ENCODE data around the gene ANAPC2.

Gene ANAPC2

DNA sequence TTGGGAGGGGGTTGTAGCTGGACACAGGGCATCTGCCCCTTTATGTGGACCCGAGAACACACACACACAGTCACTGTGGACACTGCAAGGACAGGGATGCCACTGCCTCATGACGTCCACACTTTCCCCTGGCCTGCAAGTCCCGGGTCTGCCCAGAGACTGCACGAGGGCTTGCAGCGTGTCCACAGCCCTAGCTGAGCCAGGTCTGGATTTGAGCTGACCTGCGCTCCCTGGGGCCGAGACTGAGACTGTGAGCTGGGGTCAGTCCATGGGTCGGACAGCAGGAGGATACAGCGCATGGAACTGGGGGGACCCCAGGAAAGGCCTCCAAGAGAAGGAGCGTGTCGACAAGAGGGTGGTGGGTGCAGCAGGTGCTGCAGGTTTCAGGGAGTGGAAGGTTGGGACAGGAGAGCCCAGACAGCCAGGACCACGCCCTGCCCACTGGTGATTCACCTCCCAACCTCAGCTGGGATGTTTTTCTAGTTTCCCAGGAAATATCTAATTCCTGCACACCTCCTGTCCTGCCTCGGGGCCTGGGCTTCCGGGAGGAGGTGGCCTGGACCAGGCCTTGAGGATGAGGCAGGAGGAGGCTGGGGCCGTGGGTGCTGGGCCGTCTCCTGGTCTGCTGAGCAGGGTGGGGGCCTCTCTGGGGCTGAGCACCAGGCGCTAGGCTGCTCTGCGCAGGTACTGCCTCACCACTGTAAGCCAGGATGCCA lies 38.1 kb upstream of the ANAPC2 start:
- TF ChIP-seq, protein P1, sequence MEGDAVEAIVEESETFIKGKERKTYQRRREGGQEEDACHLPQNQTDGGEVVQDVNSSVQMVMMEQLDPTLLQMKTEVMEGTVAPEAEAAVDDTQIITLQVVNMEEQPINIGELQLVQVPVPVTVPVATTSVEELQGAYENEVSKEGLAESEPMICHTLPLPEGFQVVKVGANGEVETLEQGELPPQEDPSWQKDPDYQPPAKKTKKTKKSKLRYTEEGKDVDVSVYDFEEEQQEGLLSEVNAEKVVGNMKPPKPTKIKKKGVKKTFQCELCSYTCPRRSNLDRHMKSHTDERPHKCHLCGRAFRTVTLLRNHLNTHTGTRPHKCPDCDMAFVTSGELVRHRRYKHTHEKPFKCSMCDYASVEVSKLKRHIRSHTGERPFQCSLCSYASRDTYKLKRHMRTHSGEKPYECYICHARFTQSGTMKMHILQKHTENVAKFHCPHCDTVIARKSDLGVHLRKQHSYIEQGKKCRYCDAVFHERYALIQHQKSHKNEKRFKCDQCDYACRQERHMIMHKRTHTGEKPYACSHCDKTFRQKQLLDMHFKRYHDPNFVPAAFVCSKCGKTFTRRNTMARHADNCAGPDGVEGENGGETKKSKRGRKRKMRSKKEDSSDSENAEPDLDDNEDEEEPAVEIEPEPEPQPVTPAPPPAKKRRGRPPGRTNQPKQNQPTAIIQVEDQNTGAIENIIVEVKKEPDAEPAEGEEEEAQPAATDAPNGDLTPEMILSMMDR (IDR thresholded peaks at IDR 0.05; ENCODE audit: low read depth, low read length): no peak
- H3K4me3 ChIP-seq (ENCODE audit: low read depth, low read length): no peak overlapping the region
- in situ Hi-C loops (cut with HindIII; ENCODE audit: low sequenced_read_pairs): no loop called here
- DNase-seq (ENCODE audit: low read depth, low spot score): no peak

DNA sequence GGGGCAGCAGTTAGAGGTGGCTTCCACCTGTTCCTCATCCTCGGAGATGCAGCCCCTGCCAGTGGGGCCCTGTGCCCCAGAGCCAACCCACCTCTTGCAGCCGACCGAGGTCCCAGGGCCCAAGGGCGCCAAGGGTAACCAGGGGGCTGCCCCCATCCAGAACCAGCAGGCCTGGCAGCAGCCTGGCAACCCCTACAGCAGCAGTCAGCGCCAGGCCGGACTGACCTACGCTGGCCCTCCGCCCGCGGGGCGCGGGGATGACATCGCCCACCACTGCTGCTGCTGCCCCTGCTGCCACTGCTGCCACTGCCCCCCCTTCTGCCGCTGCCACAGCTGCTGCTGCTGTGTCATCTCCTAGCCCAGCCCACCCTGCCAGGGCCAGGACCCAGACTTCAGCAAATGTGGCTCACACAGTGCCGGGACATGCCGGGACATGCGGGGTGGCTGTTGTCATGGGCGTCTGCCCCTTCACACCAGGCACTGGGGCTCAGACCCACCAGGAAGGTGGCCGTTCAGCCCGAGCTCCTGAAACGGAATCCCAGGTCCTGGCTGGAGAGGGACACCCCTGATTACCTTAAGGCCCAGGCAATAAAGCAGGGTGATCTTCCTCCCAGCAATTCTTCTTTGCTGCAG lies 37.5 kb upstream of the ANAPC2 start:
- DNase-seq (ENCODE audit: low read depth, low spot score): no peak
- TF ChIP-seq, protein P1 (IDR thresholded peaks at IDR 0.05; ENCODE audit: low read depth, low read length): no peak

DNA sequence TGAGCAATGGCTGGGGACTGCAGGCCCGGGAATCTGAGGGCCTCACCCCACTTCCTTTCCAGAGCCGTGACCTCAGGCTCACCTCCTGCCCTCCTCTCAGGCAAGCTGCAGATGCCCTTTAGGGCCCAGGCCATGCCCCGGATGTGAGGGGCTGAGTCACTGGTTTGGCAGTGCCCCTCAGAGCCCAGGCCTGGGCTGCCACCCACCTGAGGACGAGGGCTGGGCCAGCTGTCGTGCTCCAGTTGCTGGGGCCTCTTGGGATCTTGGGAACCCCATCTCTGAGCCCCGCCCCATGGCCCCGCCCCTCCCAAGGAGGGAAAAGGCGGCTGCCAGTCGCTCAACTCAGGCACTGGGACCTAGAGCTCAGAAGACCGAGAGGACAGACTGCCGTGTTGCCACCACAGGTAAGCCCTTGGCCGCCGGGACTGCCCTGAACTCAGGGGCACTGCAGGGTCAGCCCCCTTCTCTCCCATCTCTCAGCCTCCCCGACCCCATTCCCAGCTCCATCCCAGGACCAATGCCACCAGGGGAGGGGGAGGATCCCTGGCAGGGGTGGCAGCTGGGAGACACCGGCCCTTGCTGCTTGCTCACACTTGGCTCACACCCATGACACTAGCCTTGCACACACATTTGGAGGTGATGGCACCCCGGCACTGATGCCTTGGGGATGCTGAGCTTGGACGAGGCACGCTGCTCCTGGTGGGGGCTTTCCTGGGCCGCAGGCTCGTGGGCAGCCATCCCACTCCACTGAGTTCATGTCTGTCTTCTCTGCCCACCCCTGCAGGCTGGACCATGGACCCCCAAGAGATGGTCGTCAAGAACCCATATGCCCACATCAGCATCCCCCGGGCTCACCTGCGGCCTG lies 36.7 kb upstream of the ANAPC2 start, which contains the start of gene CYSRT1:
TSS of gene CYSRT1 (plus strand) at position 345 of the 865 bp plus-strand sequence. CDS start at position 793, 448 bp downstream.
- peak within 1 kb of the TSS; percentile 64 for H3K4me3 ChIP-seq (ENCODE audit: low read depth, low read length)
- DNase-seq (ENCODE audit: low read depth, low spot score): no peak
- in situ Hi-C loops (cut with HindIII; ENCODE audit: low sequenced_read_pairs): no loop called here
- TF ChIP-seq, protein P1 (IDR thresholded peaks at IDR 0.05; ENCODE audit: low read depth, low read length): no peak

More for the DNA sequence above, 37.5 kb upstream of the ANAPC2 start:
- in situ Hi-C loops (cut with HindIII; ENCODE audit: low sequenced_read_pairs): no loop called here
- H3K4me3 ChIP-seq (ENCODE audit: low read depth, low read length): no peak overlapping the region

DNA sequence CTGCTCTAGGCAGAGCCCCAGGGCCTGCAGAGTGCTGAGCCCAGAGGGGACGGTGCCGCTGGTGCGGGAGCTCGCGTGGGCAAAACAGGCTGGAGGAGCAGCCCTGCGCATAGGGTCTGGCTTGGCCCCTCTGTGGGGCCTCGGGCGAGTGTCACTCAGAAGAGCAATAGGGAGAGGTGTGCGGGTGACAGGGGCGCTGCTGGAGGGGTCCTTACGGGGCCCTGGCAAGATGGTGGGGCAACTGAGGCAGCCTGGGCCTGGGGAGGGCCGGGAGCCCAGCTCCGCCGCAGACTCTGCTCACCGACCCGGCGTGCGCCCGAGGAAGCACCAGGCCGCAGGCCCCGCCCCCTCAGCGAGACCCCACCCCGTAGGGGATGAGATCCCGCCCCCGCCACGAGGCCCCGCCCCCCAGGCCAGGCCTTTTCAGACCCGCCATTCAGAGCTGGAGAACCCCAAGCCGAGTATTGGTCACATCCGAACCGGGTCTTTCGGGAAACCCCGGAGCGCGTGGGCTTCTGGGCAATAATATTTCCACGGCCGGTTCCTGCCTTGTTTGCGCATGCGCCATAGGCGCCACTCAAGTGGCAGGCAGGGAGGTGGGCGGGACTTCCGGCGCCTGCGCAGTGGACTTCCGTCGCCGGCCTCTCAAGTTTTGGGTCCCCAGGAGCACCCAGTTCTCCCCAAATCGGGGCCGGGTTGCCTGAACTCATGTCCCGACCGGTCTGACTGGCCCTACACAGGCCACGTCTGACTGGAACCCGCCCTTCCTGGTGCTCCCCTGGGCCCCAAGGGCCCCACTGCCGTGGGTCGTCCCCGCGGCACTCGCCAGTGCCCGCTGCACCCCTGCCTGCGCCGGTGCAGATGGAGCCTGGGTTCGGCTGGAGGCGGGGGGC lies 35.0 kb upstream of the ANAPC2 start:
- peak overlapping the region; percentile 64 for H3K4me3 ChIP-seq (ENCODE audit: low read depth, low read length)
- in situ Hi-C loops (cut with HindIII; ENCODE audit: low sequenced_read_pairs): no loop called here
- peak; percentile 99 for DNase-seq (ENCODE audit: low read depth, low spot score)
- TF ChIP-seq, protein P1 (IDR thresholded peaks at IDR 0.05; ENCODE audit: low read depth, low read length): no peak

DNA sequence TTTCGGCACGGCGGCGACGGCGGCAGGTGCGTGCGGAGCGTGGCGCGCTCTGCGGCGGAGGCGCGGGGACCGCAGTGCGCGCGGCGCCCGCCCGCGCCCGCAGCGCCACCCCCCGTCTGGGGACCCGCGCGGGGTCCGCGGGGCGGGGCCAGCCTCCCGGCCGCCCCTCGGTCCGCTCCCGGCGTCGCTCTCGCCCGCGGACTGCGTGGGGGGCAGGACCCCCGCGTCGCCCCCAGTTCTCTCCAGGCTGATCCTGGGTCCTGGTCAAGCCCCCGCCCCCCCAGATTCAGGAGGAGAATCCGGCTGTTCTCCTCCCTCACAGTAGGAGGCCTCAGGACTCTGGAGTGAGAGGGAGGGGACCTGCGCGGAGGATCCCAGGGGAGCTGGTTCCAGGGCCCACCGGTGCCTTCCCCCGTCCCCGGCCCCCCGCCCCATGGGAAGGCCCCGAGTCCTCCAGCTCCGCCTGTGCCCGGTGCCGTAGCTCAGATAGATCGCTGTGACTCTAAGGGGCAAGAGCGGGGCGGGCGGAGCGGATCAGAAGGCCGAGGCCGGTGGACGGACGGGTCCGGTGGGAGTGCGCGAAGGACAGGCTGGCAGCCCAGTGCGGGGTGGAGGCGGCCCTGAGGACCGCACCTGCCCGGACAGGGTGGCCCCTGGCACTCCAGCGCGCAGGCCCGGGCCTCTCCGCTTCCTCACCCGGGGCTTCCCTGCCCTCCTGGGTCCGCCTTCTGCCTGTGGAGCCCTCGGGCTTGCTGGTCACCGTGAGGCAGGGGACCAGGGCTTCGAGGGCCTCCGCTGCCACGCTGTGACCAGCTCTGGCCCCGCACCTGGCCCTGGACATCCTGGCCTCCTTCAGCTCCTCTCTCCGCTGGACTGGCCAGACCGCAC lies 34.1 kb upstream of the ANAPC2 start, which contains the start of gene RNF208:
TSS of gene RNF208 (minus strand) at position 51 of the 888 bp plus-strand sequence. CDS start 1,028 bp downstream, outside the sequence.
- DNase-seq (ENCODE audit: low read depth, low spot score): no peak
- in situ Hi-C loops (cut with HindIII; ENCODE audit: low sequenced_read_pairs): no loop called here
- TF ChIP-seq, protein P1 (IDR thresholded peaks at IDR 0.05; ENCODE audit: low read depth, low read length): no peak
- peak within 1 kb of the TSS; percentile 64 for H3K4me3 ChIP-seq (ENCODE audit: low read depth, low read length)

Measured in astrocyte of the spinal cord (primary cell).